NAMALWA (cell line): Measurements from ENCODE around the gene TXNDC12.
"Not testable (repeated sequence)": the region's sequence is repeated elsewhere in the genome, so short reads cannot be mapped to it uniquely, and the experiment has no call there.

Experiments
- DNase-seq: peaks from one replicate; pipeline ENCODE4 v3.0.0-alpha.2; 2015; ENCODE audit warnings: low spot score

Gene TXNDC12

DNA sequence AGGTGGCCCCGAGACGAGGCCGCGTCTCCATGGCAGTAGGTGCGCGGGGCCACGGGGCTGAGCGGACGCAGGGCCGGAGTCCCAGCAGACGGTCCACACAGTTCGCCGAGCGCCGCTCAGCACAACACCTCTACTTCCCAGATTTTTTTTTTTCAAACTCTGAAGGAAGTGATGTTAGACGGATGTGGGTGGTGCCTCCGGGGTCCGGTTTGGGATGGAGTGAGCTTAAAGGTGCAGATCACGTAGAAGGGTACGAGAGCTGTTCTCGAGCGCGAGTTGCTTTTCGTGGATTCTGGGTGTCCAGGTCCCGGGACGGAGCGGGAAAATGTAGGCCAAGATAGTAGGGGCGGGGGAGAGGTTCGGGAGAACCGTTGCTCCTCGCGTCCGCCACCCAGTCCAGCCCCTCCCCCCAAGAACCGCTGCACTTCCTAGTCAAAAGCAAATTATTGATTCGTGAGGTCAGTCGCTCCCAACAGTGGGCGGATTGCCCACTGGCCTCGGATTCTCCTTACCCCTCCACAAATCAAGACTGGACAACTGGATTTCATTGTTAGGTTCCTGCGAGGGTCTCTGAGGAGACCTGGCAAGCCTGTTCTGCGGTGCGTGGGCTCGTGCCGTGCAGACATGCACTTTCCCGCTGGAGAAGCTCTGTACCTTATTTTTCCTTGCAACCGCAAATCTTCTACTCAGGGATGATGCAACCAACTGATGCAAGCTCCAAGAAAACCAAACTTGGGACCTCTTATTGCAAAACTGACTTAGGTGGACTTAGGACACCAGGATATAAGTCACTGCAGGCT lies at the start of gene TXNDC12:
Gene TXNDC12, minus strand, starts transcription at position 126 of the 800 bp plus-strand sequence. Its CDS starts 95 bp downstream, at position 31.
- peak; percentile 80 for DNase-seq

DNA sequence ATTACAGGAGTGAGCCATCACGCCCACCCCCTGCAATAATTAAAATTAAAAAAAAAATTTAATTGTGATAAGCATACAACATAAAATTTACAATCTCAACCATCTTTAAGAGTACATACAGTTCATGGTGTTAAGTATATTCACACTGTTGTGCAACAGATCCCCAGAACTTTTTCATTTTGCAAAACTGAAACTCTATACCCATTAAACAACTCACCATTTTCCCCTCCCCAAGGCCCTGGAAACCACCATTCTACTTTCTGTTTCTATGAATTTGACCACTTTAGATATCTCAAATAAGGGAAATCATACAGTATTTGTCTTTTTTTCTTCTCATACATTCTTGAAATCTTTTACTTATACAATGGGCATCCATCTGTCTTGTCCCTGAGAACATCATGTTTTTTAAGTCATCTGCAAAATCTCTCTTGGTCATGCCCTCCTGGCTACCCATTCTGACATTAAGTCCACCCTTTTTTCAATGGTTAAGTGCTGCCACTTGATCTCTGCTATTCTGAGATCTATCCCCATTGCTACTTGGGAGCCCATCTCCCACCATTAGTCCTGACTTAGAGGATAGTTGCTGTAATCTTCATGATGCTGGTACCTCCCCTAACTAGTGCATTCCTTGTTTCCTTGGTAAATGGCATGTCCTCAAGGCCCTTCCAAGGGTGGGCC lies 47.5 kb upstream of the TXNDC12 start:
- no peak for DNase-seq

DNA sequence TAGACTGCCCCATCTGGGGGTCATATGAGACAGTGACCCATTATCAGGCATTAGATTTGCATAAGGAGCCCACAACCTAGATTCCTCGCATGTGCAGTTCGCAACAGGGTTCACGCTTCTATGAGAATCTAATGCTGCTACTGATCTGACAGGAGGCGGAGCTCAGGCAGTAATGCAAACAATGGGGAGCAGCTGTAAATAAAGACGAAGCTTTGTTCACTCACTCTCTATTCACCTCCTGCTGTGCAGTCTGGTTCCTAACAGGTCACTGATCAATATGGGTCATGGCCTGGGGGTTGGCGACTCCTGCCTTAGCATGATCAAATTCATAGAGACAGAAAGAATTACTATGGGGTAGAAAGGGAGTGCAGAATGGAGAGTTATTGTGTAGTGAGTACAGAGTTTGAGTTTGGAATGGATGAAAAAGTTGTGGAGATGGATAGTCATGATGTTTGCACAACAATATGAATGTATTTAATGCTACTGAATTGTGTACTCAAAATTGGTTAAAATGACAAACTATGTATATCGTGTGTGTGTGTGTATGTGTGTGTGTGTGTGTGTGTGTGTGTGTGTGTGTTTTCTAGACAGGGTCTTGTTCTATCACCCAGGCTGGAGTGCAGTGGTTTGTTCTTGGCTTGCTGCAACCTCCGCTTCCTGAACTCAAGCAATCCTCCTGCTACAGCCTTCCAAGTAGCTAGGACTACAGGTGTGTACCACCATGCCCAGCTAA lies 43.3 kb upstream of the TXNDC12 start:
- DNase-seq: peak; percentile 30

- no peak for DNase-seq
Observed at GRCh38 chr1:52096216-52096615, 41.2 kb upstream of the TXNDC12 start.

DNA sequence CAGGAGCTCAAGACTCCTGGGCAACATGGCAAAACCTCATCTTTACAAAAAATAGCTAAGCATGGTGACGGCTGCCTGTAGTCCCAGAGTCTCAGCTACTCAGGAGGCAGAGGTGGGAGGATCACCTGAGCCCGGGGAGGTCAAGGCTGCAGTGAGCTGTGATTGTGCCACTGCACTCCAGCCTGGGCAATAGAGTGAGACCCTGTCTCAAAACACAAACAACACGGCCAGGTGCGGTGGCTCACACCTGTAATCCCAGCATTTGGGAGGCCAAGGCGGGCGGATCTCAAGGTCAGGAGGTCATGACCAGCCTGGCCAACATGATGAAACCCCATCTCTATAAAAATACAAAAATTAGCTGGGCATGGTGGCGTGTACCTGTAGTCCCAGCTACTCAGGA lies 39.3 kb upstream of the TXNDC12 start:
- not testable (repeated sequence) for DNase-seq

- not testable (repeated sequence) for DNase-seq
Observed at GRCh38 chr1:52087892-52088291, 32.9 kb upstream of the TXNDC12 start.

GRCh38 chr1:52080014-52080415 lies 25.0 kb upstream of the TXNDC12 start:
- DNase-seq: no peak

DNA sequence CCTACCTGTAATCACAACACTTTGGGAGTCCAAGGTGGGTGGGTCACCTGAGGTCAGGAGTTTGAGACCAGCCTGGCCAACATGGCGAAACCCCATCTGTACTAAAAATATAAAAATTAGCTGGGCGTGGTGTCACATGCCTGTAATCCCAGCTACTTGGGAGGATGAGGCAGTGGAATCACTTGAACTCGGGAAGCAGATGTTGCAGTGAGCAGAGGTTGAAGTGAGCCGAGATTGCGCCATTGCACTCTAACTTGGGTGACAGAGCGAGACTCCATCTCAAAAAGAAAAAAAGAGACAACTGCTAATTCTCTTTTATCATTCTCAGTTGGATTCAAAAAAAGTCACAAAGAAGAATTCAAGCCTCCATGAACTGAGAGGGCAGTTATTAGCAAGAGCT lies 22.3 kb upstream of the TXNDC12 start:
- DNase-seq: not testable (repeated sequence)

- no peak for DNase-seq
Observed at GRCh38 chr1:52072291-52072690, 17.3 kb upstream of the TXNDC12 start.

- DNase-seq: no peak
Observed at GRCh38 chr1:52070704-52071103, 15.7 kb upstream of the TXNDC12 start.

DNA sequence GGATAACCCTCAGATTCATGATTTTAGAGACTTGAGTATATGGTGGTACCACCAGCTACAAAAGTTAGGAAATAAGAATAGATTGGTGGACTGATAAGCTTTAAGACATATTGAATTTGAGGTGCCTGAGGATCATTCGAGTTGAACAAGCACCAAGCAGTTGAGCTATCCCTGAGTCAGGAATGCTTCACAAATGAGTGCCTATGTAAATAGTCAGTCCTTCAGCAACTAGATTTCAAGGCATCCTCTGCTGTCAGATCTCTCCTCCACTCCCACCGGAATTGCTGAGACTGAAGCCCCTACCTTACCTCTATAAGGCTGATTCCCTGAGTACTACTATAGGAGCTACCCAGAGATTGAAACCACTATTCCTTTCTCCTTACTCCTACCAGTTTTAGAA lies 8.2 kb upstream of the TXNDC12 start:
- DNase-seq: no peak

GRCh38 chr1:52060822-52061221 lies 5.8 kb upstream of the TXNDC12 start:
- no peak for DNase-seq

DNA sequence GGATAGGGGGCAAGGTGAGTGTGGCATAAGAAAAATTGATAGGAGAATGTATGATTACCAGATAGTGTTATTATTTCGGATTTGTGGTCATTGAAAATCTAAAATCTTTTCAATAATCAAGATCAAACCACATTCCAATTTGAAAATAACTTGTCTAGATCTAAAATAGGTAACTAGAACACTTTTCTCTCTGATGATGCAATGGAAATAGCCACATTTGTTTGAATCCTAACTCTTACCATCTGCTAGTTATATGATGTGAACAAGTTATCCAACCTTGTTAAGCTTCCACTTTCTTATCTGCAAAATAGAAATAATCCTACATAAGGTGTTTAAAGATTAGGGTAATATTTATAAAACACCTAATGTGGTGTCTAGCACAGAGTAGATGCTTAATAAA lies 4.9 kb upstream of the TXNDC12 start:
- no peak for DNase-seq

GRCh38 chr1:52059321-52059720 lies 4.3 kb upstream of the TXNDC12 start:
- DNase-seq: no peak

DNA sequence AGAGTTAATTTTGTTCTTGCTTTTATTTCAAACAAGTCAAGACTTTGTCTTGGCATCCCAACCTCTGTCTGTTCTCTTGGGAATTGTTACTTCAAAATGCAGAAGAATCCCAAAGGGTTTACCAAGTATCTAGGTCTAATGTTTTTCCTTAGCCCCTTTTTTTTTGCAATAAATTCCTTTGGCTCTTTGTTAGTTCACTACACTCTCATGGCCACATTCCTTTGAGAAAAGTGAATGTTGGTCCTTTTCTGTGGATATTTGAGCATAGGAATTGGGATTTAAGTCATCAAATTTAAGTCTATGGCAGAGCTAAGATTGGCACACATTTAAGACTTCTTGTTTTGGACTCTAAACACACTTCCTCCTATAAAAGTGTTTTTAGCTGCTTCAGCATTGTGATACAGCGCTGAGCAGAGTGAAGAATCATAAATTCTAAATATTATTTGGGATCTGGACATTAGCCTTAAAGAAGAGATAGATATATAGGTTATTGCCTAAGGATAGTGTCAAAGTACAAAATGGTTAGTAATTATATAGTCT lies 3.0 kb upstream of the TXNDC12 start:
- no peak for DNase-seq

GRCh38 chr1:52057255-52057654 lies 2.3 kb upstream of the TXNDC12 start:
- DNase-seq: peak; percentile 28

GRCh38 chr1:52056937-52057231 lies 1.9 kb upstream of the TXNDC12 start:
- DNase-seq: no peak

GRCh38 chr1:52056163-52056936 lies 1.4 kb upstream of the TXNDC12 start, which contains the start of gene BTF3L4:
Gene BTF3L4 (plus strand): TSS chr1:52056295. CDS start chr1:52059848, 3,553 bp downstream.
- peak; percentile 96 for DNase-seq

GRCh38 chr1:52055866-52056162 lies 823 bp upstream of the TXNDC12 start:
- DNase-seq: no peak

DNA sequence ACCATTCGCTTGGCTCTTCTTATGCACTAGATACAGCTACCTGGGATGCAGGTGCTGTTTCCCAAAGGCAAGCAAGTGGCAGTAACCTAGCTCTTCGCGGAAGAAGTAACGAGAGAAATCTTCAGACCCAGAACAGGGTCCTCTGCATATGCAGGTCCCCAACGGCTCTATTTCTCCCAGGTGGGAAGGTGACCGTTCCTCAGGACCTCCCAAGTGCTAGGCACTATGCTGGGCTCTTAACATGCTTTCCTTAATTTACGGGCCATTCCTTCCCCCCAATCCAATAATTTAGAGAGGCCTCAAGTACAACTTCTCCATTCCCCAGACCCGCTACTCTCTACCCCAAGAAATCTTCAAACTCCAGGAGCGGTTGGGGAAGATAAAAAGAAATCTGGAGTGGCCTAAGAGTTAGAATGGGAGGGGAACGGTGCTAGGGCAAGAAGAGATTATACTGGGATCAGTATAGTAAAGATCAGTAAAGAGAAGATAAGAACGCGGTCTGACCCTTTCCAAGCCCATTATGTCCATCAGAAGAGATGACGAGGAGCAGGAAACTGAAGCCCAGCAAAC lies 410 bp downstream of the TXNDC12 start:
- peak; percentile 22 for DNase-seq

GRCh38 chr1:52053862-52054261 lies 1.1 kb downstream of the TXNDC12 start:
- no peak for DNase-seq

DNA sequence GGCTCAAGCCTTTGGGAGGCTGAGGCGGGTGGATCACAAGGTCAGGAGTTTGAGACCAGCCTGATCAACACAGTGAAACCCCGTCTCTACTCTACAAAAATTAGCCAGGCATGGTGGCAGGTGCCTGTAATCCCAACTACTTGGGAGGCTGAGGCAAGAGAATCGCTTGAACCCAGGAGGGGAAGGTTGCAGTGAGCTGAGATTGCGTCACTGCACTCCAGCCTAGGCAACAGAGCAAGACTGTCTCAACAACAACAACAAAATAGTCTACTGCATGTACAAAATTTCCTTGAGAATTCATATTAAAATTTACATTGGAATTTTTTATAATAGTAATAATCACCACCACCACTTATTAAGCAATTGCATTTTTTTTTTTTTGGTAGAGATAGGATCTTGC lies 5.7 kb downstream of the TXNDC12 start:
- not testable (repeated sequence) for DNase-seq
